Islet precursor cell (in vitro differentiated cells): ENCODE data around the gene FASN.
A peak's percentile ranks its signal among the peaks of the same experiment; 100 is the strongest.

Experiments used
- DNase-seq: peaks from one replicate; pipeline ENCODE4 v3.0.0-alpha.2; 2018

The FASN gene

GRCh38 chr17:82101301-82101715 is 3.3 kb upstream of the FASN start:
- DNase-seq, result no peak

GRCh38 chr17:82100502-82101298 is 2.7 kb upstream of the FASN start:
- DNase-seq, result no peak

GRCh38 chr17:82098939-82099763 is 1.1 kb upstream of the FASN start:
- peak; percentile 83 for DNase-seq

GRCh38 chr17:82097919-82098168 is 192 bp downstream of the FASN start:
- DNase-seq, result no peak

GRCh38 chr17:82097184-82097918 is 685 bp downstream of the FASN start:
- DNase-seq, result peak; percentile 84

- no peak for DNase-seq
Observed at GRCh38 chr17:82096709-82097183, 1.3 kb downstream of the FASN start.

- peak; percentile 88 for DNase-seq
Observed at GRCh38 chr17:82095777-82096708, 2.0 kb downstream of the FASN start.

- DNase-seq, result no peak
Observed at GRCh38 chr17:82094931-82095776, 2.9 kb downstream of the FASN start.

- DNase-seq, result no peak
Observed at GRCh38 chr17:82092995-82093751, 4.9 kb downstream of the FASN start.

GRCh38 chr17:82092628-82092994 is 5.4 kb downstream of the FASN start:
- DNase-seq, result no peak

- DNase-seq, result no peak
Observed at GRCh38 chr17:82092094-82092586, 5.9 kb downstream of the FASN start.

GRCh38 chr17:82091264-82092066 is 6.6 kb downstream of the FASN start:
- DNase-seq, result no peak

GRCh38 chr17:82090549-82091263 is 7.3 kb downstream of the FASN start:
- DNase-seq, result no peak

- DNase-seq, result no peak
Observed at GRCh38 chr17:82089723-82090548, 8.1 kb downstream of the FASN start.

GRCh38 chr17:82088838-82089722 is 9.0 kb downstream of the FASN start:
- DNase-seq, result no peak

- no peak for DNase-seq
Observed at GRCh38 chr17:82087961-82088837, 9.8 kb downstream of the FASN start.
